ENCODE data around the gene ANXA4. TPM values are rescaled to one million over a fixed set of nuclear protein-coding genes. Genes with fewer than 3 reads are reported as not detected.

The ANXA4 gene
- total RNA-seq, 1 experiment from 2014 or later, result 51.1 TPM

DNA sequence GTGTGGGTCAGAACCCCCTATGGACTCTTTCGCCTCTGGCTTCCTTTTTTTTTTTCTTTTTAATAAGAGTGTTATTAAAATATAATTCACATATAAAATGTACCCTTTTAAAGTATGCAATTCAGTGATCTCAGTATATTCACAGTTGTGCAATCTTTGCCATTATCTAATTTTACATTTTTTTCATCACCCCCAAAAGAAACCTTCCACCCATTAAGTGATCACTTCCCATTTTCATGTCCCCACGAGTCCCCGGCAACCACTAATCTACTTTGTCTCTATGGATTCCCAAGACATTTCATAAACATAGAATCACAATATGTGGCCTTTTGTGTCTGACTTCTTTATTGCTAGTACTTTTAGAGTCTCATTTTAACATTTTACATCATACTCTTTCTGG lies 38.7 kb upstream of the ANXA4 start:
- H3K9me3 ChIP-seq (ENCODE audit: low read length), result no peaks in the 10 kb centered on the region
- H3K9me2 ChIP-seq (replicated peaks; ENCODE audit: low read length), result no peaks in the 10 kb centered on the region
- no peak overlapping the region for H3K27ac ChIP-seq (ENCODE audit: low read length)
- H3K79me2 ChIP-seq (ENCODE audit: low read length), result no peaks in the 10 kb centered on the region
- H3K36me3 ChIP-seq (ENCODE audit: low read depth, low read length), result no peaks in the 10 kb centered on the region
- no peaks in the 10 kb centered on the region for H3F3A ChIP-seq (ENCODE audit: low read length, unreplicated experiment)
- H4K20me1 ChIP-seq (ENCODE audit: low read length), result no peaks in the 10 kb centered on the region
- intact Hi-C loops (cut with micrococcal nuclease), result no loop called here
- H2AFZ ChIP-seq (ENCODE audit: low read length), result no peak overlapping the region
- no peaks in the 10 kb centered on the region for H3K27me3 ChIP-seq (ENCODE audit: low read length)
- POLR2A ChIA-PET (ENCODE audit: unreplicated experiment), result no interaction called here
- TF ChIP-seq, protein P1, sequence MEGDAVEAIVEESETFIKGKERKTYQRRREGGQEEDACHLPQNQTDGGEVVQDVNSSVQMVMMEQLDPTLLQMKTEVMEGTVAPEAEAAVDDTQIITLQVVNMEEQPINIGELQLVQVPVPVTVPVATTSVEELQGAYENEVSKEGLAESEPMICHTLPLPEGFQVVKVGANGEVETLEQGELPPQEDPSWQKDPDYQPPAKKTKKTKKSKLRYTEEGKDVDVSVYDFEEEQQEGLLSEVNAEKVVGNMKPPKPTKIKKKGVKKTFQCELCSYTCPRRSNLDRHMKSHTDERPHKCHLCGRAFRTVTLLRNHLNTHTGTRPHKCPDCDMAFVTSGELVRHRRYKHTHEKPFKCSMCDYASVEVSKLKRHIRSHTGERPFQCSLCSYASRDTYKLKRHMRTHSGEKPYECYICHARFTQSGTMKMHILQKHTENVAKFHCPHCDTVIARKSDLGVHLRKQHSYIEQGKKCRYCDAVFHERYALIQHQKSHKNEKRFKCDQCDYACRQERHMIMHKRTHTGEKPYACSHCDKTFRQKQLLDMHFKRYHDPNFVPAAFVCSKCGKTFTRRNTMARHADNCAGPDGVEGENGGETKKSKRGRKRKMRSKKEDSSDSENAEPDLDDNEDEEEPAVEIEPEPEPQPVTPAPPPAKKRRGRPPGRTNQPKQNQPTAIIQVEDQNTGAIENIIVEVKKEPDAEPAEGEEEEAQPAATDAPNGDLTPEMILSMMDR (conservative IDR thresholded peaks at IDR 0.05; ENCODE audit: low read depth, low read length), result no peak
- TF ChIP-seq EZH2 (IDR thresholded peaks at IDR 0.05; ENCODE audit: low read length, unreplicated experiment) (no peak), EZH2phosphoT487 (IDR thresholded peaks at IDR 0.05; ENCODE audit: borderline replicate concordance, low read length) (no peak)
- CTCF ChIA-PET, result no interaction called here
- no TSS peak for BruUV-seq (replicated peaks)
- DNase-seq (no peak), ATAC-seq (no peak)
- H3K9ac ChIP-seq (ENCODE audit: low read length), result no peak overlapping the region
- no peak overlapping the region for H3K4me2 ChIP-seq (ENCODE audit: low read length)
- no peak overlapping the region for H3K4me3 ChIP-seq (ENCODE audit: low read length)
- peaks cover 10% of the 10 kb centered on the region for H3K4me1 ChIP-seq (ENCODE audit: insufficient read depth, low read length)

- Histone ChIP-seq H3K4me3 (ENCODE audit: low read length) (no peak overlapping the region), H3K9me3 (ENCODE audit: low read length) (no peaks in the 10 kb centered on the region), H2AFZ (ENCODE audit: low read length) (no peak overlapping the region), H3K4me1 (ENCODE audit: insufficient read depth, low read length) (peaks cover 10% of the 10 kb centered on the region), H3K36me3 (ENCODE audit: low read depth, low read length) (no peaks in the 10 kb centered on the region), H3K27ac (ENCODE audit: low read length) (no peak overlapping the region), H3K27me3 (ENCODE audit: low read length) (no peaks in the 10 kb centered on the region), H3K79me2 (ENCODE audit: low read length) (no peaks in the 10 kb centered on the region), H3F3A (ENCODE audit: low read length, unreplicated experiment) (no peaks in the 10 kb centered on the region), H3K9me2 (replicated peaks; ENCODE audit: low read length) (no peaks in the 10 kb centered on the region), H3K4me2 (ENCODE audit: low read length) (no peak overlapping the region), H4K20me1 (ENCODE audit: low read length) (no peaks in the 10 kb centered on the region), H3K9ac (ENCODE audit: low read length) (no peak overlapping the region)
- CTCF ChIA-PET, result no interaction called here
- no TSS peak for BruUV-seq (replicated peaks)
- ATAC-seq (no peak), DNase-seq (no peak)
- TF ChIP-seq EZH2 (IDR thresholded peaks at IDR 0.05; ENCODE audit: low read length, unreplicated experiment) (no peak), EZH2phosphoT487 (IDR thresholded peaks at IDR 0.05; ENCODE audit: borderline replicate concordance, low read length) (no peak)
- TF ChIP-seq, protein P1 (conservative IDR thresholded peaks at IDR 0.05; ENCODE audit: low read depth, low read length), result no peak
- intact Hi-C loops (cut with micrococcal nuclease), result no loop called here
- POLR2A ChIA-PET (ENCODE audit: unreplicated experiment), result no interaction called here
These were observed 37.5 kb upstream of the ANXA4 start for GRCh38 chr2:69704446-69704845.

- peaks cover under 1% of the 10 kb centered on the region; the same call in 1 of the 2 replicates for H3K4me1 ChIP-seq (ENCODE audit: insufficient read depth, low read length)
- no peaks in the 10 kb centered on the region for H3K9me3 ChIP-seq (ENCODE audit: low read length)
- H3K4me3 ChIP-seq (ENCODE audit: low read length), result no peak overlapping the region
- no peaks in the 10 kb centered on the region for H3K36me3 ChIP-seq (ENCODE audit: low read depth, low read length)
- no peak overlapping the region for H2AFZ ChIP-seq (ENCODE audit: low read length)
- no peak overlapping the region for H3K4me2 ChIP-seq (ENCODE audit: low read length)
- no peak overlapping the region for H3K9ac ChIP-seq (ENCODE audit: low read length)
- no peaks in the 10 kb centered on the region for H3F3A ChIP-seq (ENCODE audit: low read length, unreplicated experiment)
- TF ChIP-seq, protein P1 (conservative IDR thresholded peaks at IDR 0.05; ENCODE audit: low read depth, low read length), result no peak
- TF ChIP-seq EZH2 (IDR thresholded peaks at IDR 0.05; ENCODE audit: low read length, unreplicated experiment), result no peak
- TF ChIP-seq EZH2phosphoT487 (IDR thresholded peaks at IDR 0.05; ENCODE audit: borderline replicate concordance, low read length), result no peak
- H3K27me3 ChIP-seq (ENCODE audit: low read length), result no peaks in the 10 kb centered on the region
- ATAC-seq, result no peak
- H3K9me2 ChIP-seq (replicated peaks; ENCODE audit: low read length), result no peaks in the 10 kb centered on the region
- no peaks in the 10 kb centered on the region for H3K79me2 ChIP-seq (ENCODE audit: low read length)
- ChIA-PET POLR2A (ENCODE audit: unreplicated experiment) (no interaction called here), CTCF (no interaction called here)
- no TSS peak for BruUV-seq (replicated peaks)
- intact Hi-C loops (cut with micrococcal nuclease), result no loop called here
- no peak overlapping the region for H3K27ac ChIP-seq (ENCODE audit: low read length)
- H4K20me1 ChIP-seq (ENCODE audit: low read length), result no peaks in the 10 kb centered on the region
- no peak for DNase-seq
These were observed 32.6 kb upstream of the ANXA4 start for GRCh38 chr2:69709290-69709689.

Measured in PC-3 (cell line).